ENCODE measurements around the gene CTF1.

Gene CTF1

DNA sequence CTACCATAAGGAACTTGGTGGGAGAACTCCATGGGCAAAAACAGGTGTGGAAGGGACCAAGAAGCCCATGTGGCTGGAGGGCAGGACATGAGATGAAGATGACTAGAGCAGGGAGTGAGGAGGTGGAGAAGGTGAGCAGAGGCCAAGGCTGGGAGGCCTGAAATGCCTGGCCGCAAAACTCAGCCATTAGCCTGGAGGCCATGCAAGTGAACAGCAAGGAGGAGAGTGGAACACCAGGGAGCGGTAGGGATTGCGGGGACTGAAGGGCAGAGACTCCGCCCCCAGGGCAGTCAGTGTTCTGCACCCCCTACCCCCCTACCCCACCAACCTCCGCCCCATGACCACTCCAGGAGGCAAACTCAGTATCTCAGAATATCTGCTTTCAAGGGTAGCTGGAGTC lies 19.5 kb upstream of the CTF1 start:
- Histone ChIP-seq H3K4me1 (ENCODE audit: insufficient read depth, insufficient read length) (peaks cover 8% of the 10 kb centered on the region), H3K27me3 (ENCODE audit: insufficient read depth, insufficient read length) (peaks cover 14% of the 10 kb centered on the region), H3K9ac (ENCODE audit: insufficient read length, low read depth) (peak overlapping the region; percentile 95), H3K9me3 (ENCODE audit: insufficient read depth, low read length) (no peaks in the 10 kb centered on the region), H3K36me3 (ENCODE audit: insufficient read depth, insufficient read length, low read length) (peaks cover 12% of the 10 kb centered on the region), H3K4me3 (ENCODE audit: insufficient read length, low read depth) (no peak overlapping the region)
- no peak for DNase-seq (ENCODE audit: low read depth, low spot score)
- TF ChIP-seq YY1 (IDR thresholded peaks at IDR 0.05; ENCODE audit: insufficient read depth, insufficient read length) (no peak), ZNF274 (IDR thresholded peaks at IDR 0.05; ENCODE audit: low read depth, low read length) (no peak), SUZ12 (IDR thresholded peaks at IDR 0.05; ENCODE audit: extremely low read depth, insufficient read depth, insufficient read length) (no peak)

DNA sequence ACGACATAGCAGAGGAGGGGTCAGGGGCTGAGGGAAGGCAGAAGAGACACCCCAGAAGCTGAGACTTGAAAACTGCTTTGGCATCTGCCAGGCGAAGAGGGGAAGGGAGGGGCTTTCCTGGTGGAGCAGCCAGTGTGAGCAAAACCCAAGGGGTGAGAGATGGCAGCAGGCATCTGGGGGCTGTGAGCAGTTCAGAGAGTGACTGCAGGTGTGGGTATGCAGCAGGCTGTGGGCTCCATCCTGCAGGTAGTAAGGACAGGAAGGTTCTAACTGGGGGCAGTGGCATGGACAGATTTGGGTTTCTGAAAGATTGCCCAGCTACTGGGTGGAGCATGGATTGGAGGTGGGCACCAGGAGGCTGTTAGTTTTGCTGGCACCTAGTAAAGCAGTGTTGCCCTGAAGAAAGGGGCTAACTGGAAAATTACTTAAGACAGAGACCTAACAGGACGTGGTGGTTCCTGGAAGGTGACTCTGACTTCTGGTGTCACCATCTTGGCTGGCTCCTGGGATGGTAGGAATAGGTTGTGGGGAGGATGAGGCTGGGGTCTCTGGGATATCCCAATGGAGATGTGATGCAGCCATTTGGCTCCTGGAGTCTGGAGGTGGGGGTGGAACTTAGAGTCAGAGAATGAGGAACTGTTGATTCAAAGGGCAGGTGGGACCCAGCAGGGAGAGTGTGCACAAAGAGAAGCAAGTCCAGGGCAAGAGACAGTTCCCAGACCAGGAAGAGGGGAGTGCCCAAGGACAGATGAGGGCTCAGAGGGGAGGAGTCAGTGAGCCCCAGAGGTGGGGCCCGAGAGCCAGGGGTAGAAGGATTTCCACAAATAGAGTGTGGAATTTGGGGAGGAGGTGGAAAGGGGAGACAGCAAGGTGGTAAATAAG lies 13.7 kb upstream of the CTF1 start:
- DNase-seq (ENCODE audit: low read depth, low spot score), result no peak
- peak overlapping the region; percentile 24 for H3K9ac ChIP-seq (ENCODE audit: insufficient read length, low read depth)
- TF ChIP-seq SUZ12 (IDR thresholded peaks at IDR 0.05; ENCODE audit: extremely low read depth, insufficient read depth, insufficient read length), result no peak
- no peak for TF ChIP-seq YY1 (IDR thresholded peaks at IDR 0.05; ENCODE audit: insufficient read depth, insufficient read length)
- TF ChIP-seq ZNF274 (IDR thresholded peaks at IDR 0.05; ENCODE audit: low read depth, low read length), result no peak
- H3K9me3 ChIP-seq (ENCODE audit: insufficient read depth, low read length), result no peaks in the 10 kb centered on the region
- H3K4me1 ChIP-seq (ENCODE audit: insufficient read depth, insufficient read length), result peaks cover 18% of the 10 kb centered on the region
- H3K4me3 ChIP-seq (ENCODE audit: insufficient read length, low read depth), result no peak overlapping the region
- no peaks in the 10 kb centered on the region for H3K27me3 ChIP-seq (ENCODE audit: insufficient read depth, insufficient read length)
- H3K36me3 ChIP-seq (ENCODE audit: insufficient read depth, insufficient read length, low read length), result peaks cover 34% of the 10 kb centered on the region

DNA sequence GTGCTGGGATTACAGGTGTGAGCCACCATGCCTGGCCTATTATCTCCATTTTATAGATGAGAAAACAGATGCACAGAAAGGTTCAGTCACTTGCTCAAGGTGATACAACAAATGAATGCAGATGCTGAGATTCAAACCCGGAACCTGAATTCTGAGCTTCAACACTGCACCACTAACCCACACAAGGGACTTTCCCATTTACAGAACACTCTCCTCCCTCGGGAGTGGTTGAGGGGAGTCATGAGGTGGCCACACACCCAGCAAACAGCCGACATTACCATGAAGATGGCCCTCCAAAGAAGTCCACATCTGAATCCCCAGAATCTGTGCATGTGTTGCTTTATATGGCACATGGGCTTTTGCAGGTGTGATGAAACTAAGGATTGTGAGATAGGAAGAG lies 11.7 kb upstream of the CTF1 start:
- Histone ChIP-seq H3K9me3 (ENCODE audit: insufficient read depth, low read length) (no peaks in the 10 kb centered on the region), H3K9ac (ENCODE audit: insufficient read length, low read depth) (no peak overlapping the region), H3K4me3 (ENCODE audit: insufficient read length, low read depth) (no peak overlapping the region), H3K27me3 (ENCODE audit: insufficient read depth, insufficient read length) (no peaks in the 10 kb centered on the region), H3K4me1 (ENCODE audit: insufficient read depth, insufficient read length) (peaks cover 18% of the 10 kb centered on the region), H3K36me3 (ENCODE audit: insufficient read depth, insufficient read length, low read length) (peaks cover 45% of the 10 kb centered on the region)
- DNase-seq (ENCODE audit: low read depth, low spot score), result no peak
- no peak for TF ChIP-seq YY1 (IDR thresholded peaks at IDR 0.05; ENCODE audit: insufficient read depth, insufficient read length)
- TF ChIP-seq SUZ12 (IDR thresholded peaks at IDR 0.05; ENCODE audit: extremely low read depth, insufficient read depth, insufficient read length), result no peak
- no peak for TF ChIP-seq ZNF274 (IDR thresholded peaks at IDR 0.05; ENCODE audit: low read depth, low read length)

DNA sequence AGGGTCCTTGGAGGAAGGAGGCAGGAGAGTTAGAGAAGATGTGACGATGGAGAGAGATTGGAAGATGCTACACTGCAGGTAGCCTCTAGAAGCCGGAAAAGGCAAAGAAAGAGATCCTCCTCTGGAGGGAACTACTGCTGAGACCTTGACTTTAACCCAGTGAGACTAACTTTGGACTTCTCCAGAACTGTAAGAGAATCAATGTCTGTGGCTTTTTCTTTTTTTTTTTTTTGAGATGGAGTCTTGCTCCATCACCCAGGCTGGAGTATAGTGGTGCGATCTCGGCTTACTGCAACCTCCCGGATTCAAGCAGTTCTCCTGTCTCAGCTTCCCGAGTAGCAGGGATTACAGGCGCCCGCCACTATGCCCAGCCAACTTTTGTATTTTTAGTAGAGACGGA lies 11.2 kb upstream of the CTF1 start:
- no peak overlapping the region for H3K9ac ChIP-seq (ENCODE audit: insufficient read length, low read depth)
- H3K4me3 ChIP-seq (ENCODE audit: insufficient read length, low read depth), result no peak overlapping the region
- H3K9me3 ChIP-seq (ENCODE audit: insufficient read depth, low read length), result no peaks in the 10 kb centered on the region
- H3K4me1 ChIP-seq (ENCODE audit: insufficient read depth, insufficient read length), result peaks cover 18% of the 10 kb centered on the region
- no peak for TF ChIP-seq YY1 (IDR thresholded peaks at IDR 0.05; ENCODE audit: insufficient read depth, insufficient read length)
- H3K27me3 ChIP-seq (ENCODE audit: insufficient read depth, insufficient read length), result no peaks in the 10 kb centered on the region
- no peak for DNase-seq (ENCODE audit: low read depth, low spot score)
- H3K36me3 ChIP-seq (ENCODE audit: insufficient read depth, insufficient read length, low read length), result peaks cover 45% of the 10 kb centered on the region

DNA sequence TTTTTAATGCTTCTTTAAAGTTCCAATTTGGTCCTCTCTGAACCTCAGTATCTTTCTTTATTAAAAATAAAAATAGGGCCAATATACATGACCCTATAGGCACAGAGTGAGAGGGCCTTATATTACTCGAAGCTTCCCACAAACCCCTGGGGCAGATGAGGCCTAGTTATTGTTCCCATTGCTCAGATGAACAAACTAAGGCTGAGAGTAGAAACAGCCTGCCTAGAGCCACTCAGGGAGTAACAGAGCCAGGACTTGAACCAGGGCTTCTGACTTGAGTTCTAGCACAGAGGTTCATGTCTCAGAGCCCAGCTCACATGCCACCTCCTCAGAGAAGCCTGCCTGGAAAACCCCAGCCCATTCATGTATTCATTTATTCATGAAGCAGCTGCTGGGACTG lies 10.3 kb upstream of the CTF1 start:
- no peaks in the 10 kb centered on the region for H3K9me3 ChIP-seq (ENCODE audit: insufficient read depth, low read length)
- no peak overlapping the region for H3K4me3 ChIP-seq (ENCODE audit: insufficient read length, low read depth)
- no peak for DNase-seq (ENCODE audit: low read depth, low spot score)
- peaks cover 46% of the 10 kb centered on the region for H3K36me3 ChIP-seq (ENCODE audit: insufficient read depth, insufficient read length, low read length)
- TF ChIP-seq SUZ12 (IDR thresholded peaks at IDR 0.05; ENCODE audit: extremely low read depth, insufficient read depth, insufficient read length) (no peak), YY1 (IDR thresholded peaks at IDR 0.05; ENCODE audit: insufficient read depth, insufficient read length) (no peak), ZNF274 (IDR thresholded peaks at IDR 0.05; ENCODE audit: low read depth, low read length) (no peak)
- no peak overlapping the region for H3K9ac ChIP-seq (ENCODE audit: insufficient read length, low read depth)
- peaks cover 18% of the 10 kb centered on the region for H3K4me1 ChIP-seq (ENCODE audit: insufficient read depth, insufficient read length)
- H3K27me3 ChIP-seq (ENCODE audit: insufficient read depth, insufficient read length), result no peaks in the 10 kb centered on the region

DNA sequence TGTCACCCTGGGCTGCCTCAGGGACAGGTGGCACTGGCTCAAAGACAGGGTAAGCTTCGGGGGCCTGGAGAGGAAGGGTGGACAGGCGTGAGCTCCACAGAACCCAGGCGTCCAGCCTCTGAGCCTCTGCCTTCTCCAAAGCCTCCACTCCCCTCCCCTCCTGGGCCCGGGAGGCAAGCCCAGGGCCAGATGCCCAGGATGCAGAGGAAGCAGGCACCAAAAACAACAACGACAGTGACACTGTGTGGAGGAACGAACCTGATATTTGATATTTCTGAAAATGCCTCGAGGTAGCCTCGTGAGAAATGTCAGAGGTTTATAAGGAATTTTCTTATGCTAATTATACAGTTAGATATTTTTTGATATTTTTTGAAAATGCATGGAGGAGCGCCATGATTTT lies 8.5 kb upstream of the CTF1 start:
- Histone ChIP-seq H3K27me3 (ENCODE audit: insufficient read depth, insufficient read length) (no peaks in the 10 kb centered on the region), H3K9me3 (ENCODE audit: insufficient read depth, low read length) (no peaks in the 10 kb centered on the region), H3K9ac (ENCODE audit: insufficient read length, low read depth) (no peak overlapping the region), H3K4me3 (ENCODE audit: insufficient read length, low read depth) (no peak overlapping the region), H3K4me1 (ENCODE audit: insufficient read depth, insufficient read length) (peaks cover 6% of the 10 kb centered on the region), H3K36me3 (ENCODE audit: insufficient read depth, insufficient read length, low read length) (peaks cover 47% of the 10 kb centered on the region)
- TF ChIP-seq YY1 (IDR thresholded peaks at IDR 0.05; ENCODE audit: insufficient read depth, insufficient read length) (no peak), SUZ12 (IDR thresholded peaks at IDR 0.05; ENCODE audit: extremely low read depth, insufficient read depth, insufficient read length) (no peak), ZNF274 (IDR thresholded peaks at IDR 0.05; ENCODE audit: low read depth, low read length) (no peak)
- no peak for DNase-seq (ENCODE audit: low read depth, low spot score)

DNA sequence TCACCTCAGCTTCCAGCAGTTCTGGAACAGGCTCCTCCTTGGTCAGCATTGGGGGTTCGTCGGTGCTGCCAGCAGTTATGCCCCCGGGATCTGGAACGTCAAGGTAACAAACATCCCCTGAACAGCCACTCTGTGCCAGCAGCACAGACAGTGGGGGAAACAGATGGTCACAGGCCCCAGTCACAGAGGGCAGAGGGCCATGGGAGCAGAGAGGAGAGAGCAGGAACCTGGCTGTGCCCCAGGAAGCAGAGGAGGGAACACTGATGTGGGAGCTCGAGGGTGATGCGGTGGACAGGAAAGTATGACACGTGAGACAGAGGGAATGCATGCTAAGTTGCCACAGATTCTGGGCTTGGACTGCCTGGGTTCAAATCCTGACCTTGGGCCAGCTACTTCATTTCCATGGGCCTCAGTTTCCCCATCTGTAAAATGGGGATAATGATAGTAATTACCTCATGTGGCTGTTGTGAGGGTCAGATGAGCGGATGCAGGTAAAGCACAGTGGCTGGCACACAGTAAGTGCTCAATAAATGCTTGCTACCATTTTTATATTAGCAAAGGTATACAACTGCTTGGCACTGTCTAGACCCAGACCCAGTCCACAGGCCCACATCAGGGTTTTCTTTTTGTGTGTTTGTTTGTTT lies 7.4 kb upstream of the CTF1 start:
- Histone ChIP-seq H3K27me3 (ENCODE audit: insufficient read depth, insufficient read length) (peaks cover 2% of the 10 kb centered on the region), H3K9me3 (ENCODE audit: insufficient read depth, low read length) (no peaks in the 10 kb centered on the region), H3K9ac (ENCODE audit: insufficient read length, low read depth) (peak overlapping the region; percentile 0), H3K4me3 (ENCODE audit: insufficient read length, low read depth) (no peak overlapping the region), H3K4me1 (ENCODE audit: insufficient read depth, insufficient read length) (peaks cover 8% of the 10 kb centered on the region), H3K36me3 (ENCODE audit: insufficient read depth, insufficient read length, low read length) (peaks cover 47% of the 10 kb centered on the region)
- TF ChIP-seq YY1 (IDR thresholded peaks at IDR 0.05; ENCODE audit: insufficient read depth, insufficient read length) (no peak), ZNF274 (IDR thresholded peaks at IDR 0.05; ENCODE audit: low read depth, low read length) (no peak), SUZ12 (IDR thresholded peaks at IDR 0.05; ENCODE audit: extremely low read depth, insufficient read depth, insufficient read length) (no peak)
- DNase-seq (ENCODE audit: low read depth, low spot score), result no peak

Measured in NT2/D1 (cell line).